Measurements from ENCODE around the gene EXOG.
A peak's percentile ranks its signal among the peaks of the same experiment; 100 is the strongest.

EXOG gene, protein sequence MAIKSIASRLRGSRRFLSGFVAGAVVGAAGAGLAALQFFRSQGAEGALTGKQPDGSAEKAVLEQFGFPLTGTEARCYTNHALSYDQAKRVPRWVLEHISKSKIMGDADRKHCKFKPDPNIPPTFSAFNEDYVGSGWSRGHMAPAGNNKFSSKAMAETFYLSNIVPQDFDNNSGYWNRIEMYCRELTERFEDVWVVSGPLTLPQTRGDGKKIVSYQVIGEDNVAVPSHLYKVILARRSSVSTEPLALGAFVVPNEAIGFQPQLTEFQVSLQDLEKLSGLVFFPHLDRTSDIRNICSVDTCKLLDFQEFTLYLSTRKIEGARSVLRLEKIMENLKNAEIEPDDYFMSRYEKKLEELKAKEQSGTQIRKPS

GRCh38 chr3:38496131-38496910 lies at the start of gene EXOG:
Gene EXOG, plus strand, starts transcription at chr3:38496340. Its CDS starts 28 bp downstream, at chr3:38496368.
- peak; percentile 92 for DNase-seq (ENCODE audit: low read depth)

DNA sequence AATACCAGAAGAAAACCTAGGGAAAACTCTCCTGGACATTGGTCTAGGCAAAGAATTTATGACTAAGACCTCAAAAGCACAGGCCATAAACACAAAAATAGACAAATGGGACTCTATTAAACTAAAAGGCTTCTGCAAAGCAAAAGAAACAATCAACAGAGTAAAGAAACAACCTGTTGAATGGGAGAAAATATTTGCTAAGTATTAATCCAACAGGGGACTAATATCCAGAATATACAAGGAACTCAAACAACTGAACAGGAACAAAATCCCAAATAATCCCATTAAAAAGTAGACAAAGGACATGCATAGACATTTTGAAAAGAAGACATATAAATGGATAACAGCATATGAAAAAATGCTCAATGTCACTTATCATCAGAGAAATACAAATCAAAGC lies 49.3 kb upstream of the EXOG start:
- no peak for DNase-seq (ENCODE audit: low read depth)

DNA sequence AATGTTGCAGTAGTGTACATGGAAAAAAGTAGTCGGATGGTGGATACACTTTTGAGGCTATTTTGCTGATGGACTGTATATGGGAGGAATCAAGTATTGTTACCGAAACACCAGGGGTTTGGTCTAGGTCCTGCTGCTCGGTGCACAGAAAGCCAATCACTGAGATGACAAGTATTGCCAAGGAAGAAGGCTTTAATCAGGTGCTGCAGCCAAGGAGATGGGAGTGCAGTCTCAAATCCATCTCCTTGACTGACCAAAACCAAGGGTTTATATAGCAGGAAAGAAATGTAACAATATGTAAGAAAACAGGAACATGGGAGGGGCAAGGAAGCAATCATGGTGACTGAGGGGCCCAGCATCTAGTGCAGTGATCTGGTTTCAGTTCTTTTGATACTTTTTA lies 45.3 kb upstream of the EXOG start:
- DNase-seq (ENCODE audit: low read depth) = no peak

- DNase-seq (ENCODE audit: low read depth) = peak; percentile 50
Observed at GRCh38 chr3:38453075-38453912, 42.8 kb upstream of the EXOG start, which contains the start of gene ACVR2B. Gene ACVR2B, plus strand, starts transcription at chr3:38453890. Its CDS starts 433 bp downstream, at chr3:38454323.

DNA sequence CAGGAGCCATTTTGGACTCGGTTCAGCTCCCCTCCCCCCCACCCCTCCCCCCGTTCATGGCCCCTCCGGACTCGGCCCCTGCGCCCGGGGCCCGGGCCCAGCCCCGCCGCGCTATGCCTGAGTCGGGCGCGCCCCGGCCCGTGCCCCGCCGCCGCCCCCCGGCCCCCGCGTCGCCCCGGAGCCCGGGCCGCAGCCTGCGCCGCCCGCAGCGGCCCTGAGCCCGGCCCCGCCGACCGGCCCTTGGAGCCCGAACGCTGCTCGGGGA lies 42.3 kb upstream of the EXOG start:
- DNase-seq (ENCODE audit: low read depth) = no peak

GRCh38 chr3:38454178-38454883 lies 41.8 kb upstream of the EXOG start:
- no peak for DNase-seq (ENCODE audit: low read depth)

- DNase-seq (ENCODE audit: low read depth) = no peak
Observed at GRCh38 chr3:38454884-38455638, 41.1 kb upstream of the EXOG start.

- DNase-seq (ENCODE audit: low read depth) = no peak
Observed at GRCh38 chr3:38455639-38456430, 40.3 kb upstream of the EXOG start.

DNA sequence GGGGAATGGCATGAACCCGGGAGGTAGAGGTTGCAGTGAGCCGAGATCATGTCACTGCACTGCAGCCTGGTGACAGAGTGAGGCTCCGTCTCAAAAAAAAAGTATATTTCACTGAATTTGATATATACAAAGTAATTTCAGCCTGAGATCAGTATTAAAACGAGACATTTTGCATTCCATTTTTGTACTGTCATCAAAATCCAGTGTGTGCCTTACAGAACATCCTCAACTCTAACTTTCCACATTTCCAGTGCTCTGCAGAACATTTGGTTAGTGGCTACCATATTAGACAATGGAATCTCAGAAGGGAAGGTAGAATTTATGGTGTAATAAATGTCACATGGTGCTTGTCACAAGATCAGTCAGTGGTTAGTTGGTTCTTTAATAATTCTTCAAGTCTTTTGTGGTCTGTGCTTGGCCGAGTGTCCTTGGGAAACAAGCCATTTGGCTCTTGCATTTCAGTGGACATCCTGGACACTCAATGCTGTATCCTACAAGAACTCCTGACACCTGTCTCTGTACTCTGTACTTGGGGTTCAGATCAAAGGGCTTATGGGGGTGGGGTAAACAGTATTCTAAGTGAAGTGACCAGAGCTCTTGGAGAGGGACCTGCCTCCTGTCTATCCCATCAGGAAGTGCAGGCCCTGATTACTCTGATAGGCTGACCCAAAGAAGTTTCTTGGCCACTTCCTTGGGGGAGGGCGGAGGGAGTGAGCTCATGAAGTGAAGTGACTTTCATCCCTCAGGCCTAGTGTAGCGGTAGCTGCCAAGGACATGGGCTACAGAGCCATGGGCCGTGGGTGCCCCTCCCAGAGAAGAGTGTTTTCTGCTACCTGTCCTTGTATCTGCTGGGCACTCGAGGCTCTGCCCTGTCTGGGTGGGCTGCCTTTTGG lies 38.8 kb upstream of the EXOG start:
- DNase-seq (ENCODE audit: low read depth) = no peak

DNA sequence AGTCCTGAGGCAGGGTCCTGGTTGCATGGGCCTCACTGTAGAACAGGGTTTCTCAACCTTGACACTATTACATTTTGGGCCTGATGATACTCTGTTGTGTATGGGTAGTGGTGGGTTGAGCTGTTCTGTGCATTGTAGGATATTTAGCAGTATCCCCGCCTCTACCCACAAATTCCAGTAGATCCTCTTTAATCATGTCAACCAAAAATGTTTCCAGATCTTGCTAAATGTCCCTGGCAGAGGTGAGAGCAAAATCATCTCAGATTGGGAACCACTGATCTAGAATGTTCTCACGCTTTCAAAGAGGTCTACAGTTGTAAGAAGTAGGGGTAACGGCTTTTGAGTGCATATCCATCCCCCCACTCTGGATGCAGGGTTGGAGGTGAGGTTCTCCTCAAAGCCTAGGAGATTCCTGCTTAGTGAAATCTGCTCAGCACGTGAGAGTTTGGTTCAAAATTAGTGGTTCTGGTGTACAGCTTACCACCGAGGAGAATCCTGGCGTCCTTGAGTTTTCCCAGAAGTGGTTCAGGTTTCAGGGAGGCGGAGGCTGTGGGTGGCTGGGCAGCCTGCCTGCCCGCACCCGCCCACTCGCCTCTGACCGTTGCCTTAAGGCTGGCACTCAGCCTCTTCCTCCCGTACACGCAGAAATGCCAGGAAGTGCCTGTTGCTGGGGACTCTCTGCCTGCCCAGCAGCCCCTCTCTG lies 37.2 kb upstream of the EXOG start:
- no peak for DNase-seq (ENCODE audit: low read depth)

- DNase-seq (ENCODE audit: low read depth) = no peak
Observed at GRCh38 chr3:38459499-38460048, 36.6 kb upstream of the EXOG start.

- no peak for DNase-seq (ENCODE audit: low read depth)
Observed at GRCh38 chr3:38460377-38461270, 35.5 kb upstream of the EXOG start.

DNA sequence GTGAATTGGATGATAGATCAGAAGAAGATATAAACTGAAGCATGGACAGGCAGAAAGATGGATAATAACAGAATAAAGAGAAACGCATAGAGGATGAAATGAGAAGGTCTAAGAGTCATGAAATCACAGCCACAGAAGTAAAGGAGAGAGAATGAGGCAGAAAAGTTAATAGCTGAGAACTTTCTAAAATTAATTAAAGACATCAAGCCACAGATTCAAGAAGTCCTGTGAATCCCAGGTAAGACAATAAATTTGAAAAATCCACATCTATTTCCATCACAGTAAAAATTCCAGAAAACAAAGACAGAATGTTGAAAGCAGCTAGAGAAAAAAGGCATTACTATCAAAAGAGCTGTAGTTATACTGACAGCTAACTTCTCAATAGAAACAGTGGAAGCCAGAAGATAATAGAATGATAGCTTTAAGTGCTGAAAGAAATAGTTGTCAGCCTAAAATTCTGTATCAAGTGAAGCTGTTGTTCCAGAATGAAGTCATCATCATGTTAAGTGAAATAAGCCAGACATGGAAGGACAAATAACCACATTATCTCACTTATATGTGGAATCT lies 30.5 kb upstream of the EXOG start:
- no peak for DNase-seq (ENCODE audit: low read depth)

- DNase-seq (ENCODE audit: low read depth) = no peak
Observed at GRCh38 chr3:38468765-38469164, 27.4 kb upstream of the EXOG start.

DNA sequence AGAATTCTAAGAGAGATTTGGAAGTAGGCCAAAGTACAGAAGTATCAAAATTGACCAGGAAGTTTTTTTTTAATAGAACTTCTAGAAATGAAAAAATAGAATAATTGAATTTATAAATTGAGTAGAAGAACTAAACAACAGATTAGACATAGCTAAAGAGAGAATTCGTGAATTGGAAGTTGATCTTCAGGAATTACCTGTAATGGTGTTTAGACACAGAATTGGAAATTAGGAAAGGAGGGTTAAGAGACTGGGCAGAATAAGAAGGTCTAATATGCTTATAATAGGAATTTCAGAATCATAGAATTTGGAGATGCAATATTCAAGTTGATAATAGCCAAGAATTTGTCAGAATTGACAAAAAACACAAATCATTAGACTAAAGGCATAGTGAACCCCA lies 26.3 kb upstream of the EXOG start:
- no peak for DNase-seq (ENCODE audit: low read depth)

GRCh38 chr3:38471260-38471857 lies 24.8 kb upstream of the EXOG start:
- DNase-seq (ENCODE audit: low read depth) = no peak

DNA sequence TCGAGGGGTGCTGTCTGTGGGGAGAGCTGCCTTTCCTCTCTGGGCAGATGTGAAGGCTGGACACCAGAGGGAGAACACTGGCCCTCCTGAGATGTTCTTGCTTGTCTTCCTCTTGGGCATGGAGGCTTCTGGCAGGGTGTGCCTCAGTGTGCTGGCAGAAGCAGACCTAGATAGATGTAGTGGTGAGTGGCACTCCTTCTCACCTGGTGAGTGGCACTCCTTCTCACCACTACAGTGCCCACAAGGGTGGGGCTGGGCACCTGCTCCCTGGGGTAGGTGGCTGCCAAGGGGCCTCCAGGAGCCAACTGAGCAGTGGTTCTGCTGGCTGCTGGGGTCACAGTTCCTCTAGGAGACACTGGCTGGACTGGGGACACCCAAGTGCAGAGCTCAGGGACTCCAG lies 23.8 kb upstream of the EXOG start:
- no peak for DNase-seq (ENCODE audit: low read depth)
